KMS-11 (cell line): ENCODE data around the gene SLC38A1.

Experiments used
- H2AFZ ChIP-seq: fragments of 200-600 bp; sonication (generic); 2 replicates; pipeline ENCODE4 v1.6.1; 2016; ENCODE audit warnings: antibody characterized with exemption, mixed run types, low read depth
- H3K27ac ChIP-seq: fragments of 200-600 bp; sonication (generic); 2 replicates; pipeline ENCODE4 v1.6.1; 2016; ENCODE audit warnings: mild to moderate bottlenecking, mixed run types
- H3K27me3 ChIP-seq: fragments of 200-600 bp; sonication (generic); 2 replicates; pipeline ENCODE4 v1.6.1; 2017; ENCODE audit warnings: mild to moderate bottlenecking, low read depth, mixed run types, moderate library complexity; ENCODE audit not compliant: insufficient read depth
- H3K36me3 ChIP-seq: fragments of 200-600 bp; sonication (generic); 2 replicates; pipeline ENCODE4 v1.6.1; 2017; ENCODE audit warnings: mild to moderate bottlenecking, mixed run types; ENCODE audit not compliant: insufficient read depth
- H3K4me1 ChIP-seq: fragments of 200-600 bp; sonication (generic); 2 replicates; pipeline ENCODE4 v1.6.1; 2016; ENCODE audit warnings: mild to moderate bottlenecking, low read depth, mixed run types; ENCODE audit not compliant: poor library complexity, severe bottlenecking
- H3K4me2 ChIP-seq: fragments of 200-600 bp; sonication (generic); 2 replicates; pipeline ENCODE4 v1.7.0; 2016; ENCODE audit warnings: mild to moderate bottlenecking, mixed run types
- H3K4me3 ChIP-seq: fragments of 200-600 bp; sonication (generic); IDR thresholded peaks from 2 replicates; pipeline ENCODE4 v1.6.1; 2017; ENCODE audit warnings: low read depth, low read length, mixed read lengths; ENCODE audit not compliant: insufficient read depth
- H3K79me2 ChIP-seq: fragments of 200-600 bp; sonication (generic); 2 replicates; pipeline ENCODE4 v1.6.1; 2016; ENCODE audit warnings: low read depth, mixed run types; ENCODE audit not compliant: insufficient read depth
- H3K9ac ChIP-seq: fragments of 200-600 bp; sonication (generic); 2 replicates; pipeline ENCODE4 v1.6.1; 2016; ENCODE audit warnings: mild to moderate bottlenecking, mixed run types
- H4K20me1 ChIP-seq: fragments of 200-600 bp; sonication (generic); 2 replicates; pipeline ENCODE4 v1.6.1; 2016; ENCODE audit warnings: mild to moderate bottlenecking, mixed run types; ENCODE audit not compliant: insufficient read depth
- CTCF ChIP-seq: fragments of 200-600 bp; sonication (generic); conservative IDR thresholded peaks from 2 replicates; pipeline ENCODE4 v1.6.1; 2017; ENCODE audit warnings: low read depth, mild to moderate bottlenecking, antibody characterized with exemption, low read length, moderate library complexity, mixed read lengths

Gene SLC38A1

DNA sequence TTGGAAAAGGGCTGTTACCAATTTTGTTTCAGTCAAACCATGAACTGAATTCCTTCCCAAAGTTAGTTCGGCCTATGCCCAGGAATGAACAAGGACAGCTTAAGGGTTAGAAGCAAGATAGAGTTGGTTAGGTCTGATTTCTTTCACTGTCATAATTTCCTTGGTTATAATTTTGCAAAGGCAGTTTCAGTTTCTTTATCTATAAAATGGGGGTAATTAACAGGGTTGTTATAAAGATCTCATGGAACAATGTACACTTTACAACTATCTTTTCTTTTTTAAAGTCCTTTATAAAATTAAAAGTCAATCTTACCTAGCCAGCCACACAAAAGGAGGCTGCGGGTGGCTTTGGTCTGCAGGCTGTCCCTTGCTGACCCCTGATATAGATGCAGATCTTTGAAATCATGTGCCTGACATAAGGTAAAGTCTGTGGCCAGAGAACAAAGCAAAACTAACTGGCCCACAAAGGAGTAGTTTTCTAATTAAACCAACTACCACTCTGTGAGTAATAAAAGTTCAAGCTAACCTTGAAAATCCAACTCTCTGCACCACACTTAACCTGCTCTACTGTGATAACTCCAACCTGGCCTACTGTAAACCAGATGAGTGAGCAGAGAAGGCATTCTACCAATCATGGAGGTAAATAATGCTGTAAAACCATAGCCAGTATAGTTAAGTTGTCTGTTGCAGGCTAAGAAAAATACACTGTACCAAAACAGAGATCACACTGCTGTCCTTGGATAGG, 49.5 kb downstream of the SLC38A1 start:
- Histone ChIP-seq H3K79me2 (peaks cover 35% of the 10 kb centered on the region), H3K27me3 (no peaks in the 10 kb centered on the region), H3K4me3 (no peak overlapping the region), H3K36me3 (peaks cover 4% of the 10 kb centered on the region; the same call in 1 of the 2 replicates), H3K27ac (peak overlapping the region; percentile 87), H3K9ac (no peak overlapping the region), H4K20me1 (no peaks in the 10 kb centered on the region), H2AFZ (no peak overlapping the region), H3K4me2 (peak overlapping the region; percentile 97), H3K4me1 (peaks cover 99% of the 10 kb centered on the region)
- no peak for TF ChIP-seq CTCF

DNA sequence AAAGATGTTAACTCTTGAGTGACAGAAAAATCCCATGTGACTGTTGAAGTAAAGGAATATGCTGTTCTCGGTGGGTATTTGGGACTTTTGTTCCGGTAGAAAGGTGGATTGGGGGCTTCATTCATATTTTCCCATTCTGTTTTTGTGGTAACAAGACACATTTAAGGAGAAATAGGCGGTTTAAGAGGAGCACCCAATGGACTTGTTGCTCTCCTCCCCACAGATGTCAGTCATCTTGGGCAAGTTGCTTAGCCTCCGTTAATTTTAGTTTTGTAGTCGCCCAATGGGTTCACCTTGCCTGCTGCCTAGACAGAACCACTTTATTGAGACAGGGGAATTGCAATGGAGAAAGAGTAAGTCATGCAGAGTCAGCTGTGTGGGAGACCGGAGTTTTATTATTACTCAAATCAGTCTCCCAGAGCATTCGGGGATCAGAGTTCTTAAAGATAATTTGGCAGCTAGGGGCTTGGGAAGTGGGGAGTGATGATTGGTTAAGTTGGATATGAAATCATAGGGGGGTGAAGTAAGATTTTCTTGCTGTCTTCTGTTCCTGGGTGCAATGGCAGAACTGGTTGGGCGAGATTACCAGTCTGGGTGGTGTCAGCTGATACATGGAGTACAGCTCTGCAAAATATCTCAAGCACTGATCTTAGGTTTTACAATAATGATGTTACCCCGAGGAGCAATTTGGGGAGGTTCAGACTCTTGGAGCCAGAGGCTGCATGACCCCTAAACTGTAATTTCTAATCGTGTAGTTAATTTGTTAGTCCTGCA, 50.3 kb downstream of the SLC38A1 start:
- Histone ChIP-seq H4K20me1 (no peaks in the 10 kb centered on the region), H3K79me2 (peaks cover 39% of the 10 kb centered on the region), H3K9ac (no peak overlapping the region), H3K27me3 (no peaks in the 10 kb centered on the region), H2AFZ (no peak overlapping the region), H3K4me1 (peaks cover 99% of the 10 kb centered on the region), H3K4me3 (no peak overlapping the region), H3K4me2 (peak overlapping the region; percentile 97), H3K27ac (peak overlapping the region; percentile 87), H3K36me3 (peaks cover 4% of the 10 kb centered on the region; the same call in 1 of the 2 replicates)
- no peak for TF ChIP-seq CTCF

- H3K36me3 ChIP-seq, result peaks cover 4% of the 10 kb centered on the region; the same call in 1 of the 2 replicates
- H3K9ac ChIP-seq, result peak overlapping the region; percentile 36
- no peaks in the 10 kb centered on the region for H3K27me3 ChIP-seq
- no peaks in the 10 kb centered on the region for H4K20me1 ChIP-seq
- no peak overlapping the region for H3K4me3 ChIP-seq
- TF ChIP-seq CTCF, result no peak
- H2AFZ ChIP-seq, result no peak overlapping the region
- H3K4me1 ChIP-seq, result peaks cover 99% of the 10 kb centered on the region
- H3K27ac ChIP-seq, result peak overlapping the region; percentile 87
- H3K79me2 ChIP-seq, result peaks cover 44% of the 10 kb centered on the region
- H3K4me2 ChIP-seq, result peak overlapping the region; percentile 97
These were observed 51.1 kb downstream of the SLC38A1 start for GRCh38 chr12:46217541-46218321.

DNA sequence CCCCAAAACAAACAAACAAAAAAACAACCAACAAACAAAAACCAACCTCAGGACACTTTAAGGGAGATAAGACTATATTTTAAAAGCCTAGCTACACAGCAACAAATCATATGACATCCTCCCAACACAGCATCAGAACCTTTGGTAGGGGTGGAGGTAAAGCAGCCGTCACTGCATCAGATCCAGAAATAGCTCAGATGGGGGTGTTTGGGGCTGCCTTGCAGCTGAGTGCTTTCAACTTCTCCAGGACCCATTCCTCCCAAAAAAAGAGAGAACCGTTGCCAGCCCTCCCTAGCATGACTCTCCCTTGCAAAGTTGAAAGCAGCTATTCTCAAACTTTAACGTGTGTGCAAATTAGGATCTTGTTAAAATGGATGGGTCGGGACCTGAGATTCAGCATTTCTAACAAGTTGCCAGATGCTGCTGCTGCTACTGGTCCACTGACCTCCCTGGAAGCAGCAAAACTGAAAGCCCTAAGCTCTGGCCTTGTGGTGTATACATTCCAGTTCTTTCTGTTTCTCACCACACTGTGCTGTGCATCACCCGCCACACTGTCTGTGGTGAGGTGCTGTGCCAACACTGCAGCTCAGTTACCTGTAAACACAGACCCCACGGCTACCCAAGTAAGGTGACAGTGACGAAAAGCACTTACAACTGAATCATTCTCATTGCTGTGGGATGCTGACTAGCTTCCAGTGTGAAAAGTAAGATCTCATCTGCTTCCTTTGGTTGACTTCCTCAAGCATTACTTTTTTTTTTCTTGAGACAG, 54.0 kb downstream of the SLC38A1 start:
- Histone ChIP-seq H4K20me1 (no peaks in the 10 kb centered on the region), H3K9ac (peak overlapping the region; percentile 36; the same call in 1 of the 2 replicates), H3K4me2 (peak overlapping the region; percentile 97), H3K27ac (peak overlapping the region; percentile 87), H3K36me3 (no peaks in the 10 kb centered on the region), H3K4me3 (no peak overlapping the region), H3K79me2 (peaks cover 50% of the 10 kb centered on the region), H3K4me1 (peaks cover 93% of the 10 kb centered on the region), H2AFZ (no peak overlapping the region), H3K27me3 (no peaks in the 10 kb centered on the region)
- TF ChIP-seq CTCF, result no peak
